Right renal pelvis (tissue), 4 donors: ENCODE results near the gene TLE7. TPM values are rescaled to one million over a fixed set of nuclear protein-coding genes. Genes with fewer than 3 reads are reported as not detected.

Experiments
- DNase-seq, 4 donors: peaks; one replicate each; pipeline ENCODE4 v3.0.0-alpha.2; 2013; ENCODE audit warnings: low read depth in 4 of 4, low spot score in 3 of 4, missing footprints in 1 of 4
- polyA plus RNA-seq, 4 donors: library from polyadenylated mRNA; unstranded; fragments of 120-200 nt; gene quantifications; one replicate each; pipeline ENCODE4 v1.2.1, GENCODE V29; 2013; ENCODE audit not compliant: insufficient read length in 4 of 4

Gene TLE7
- polyA plus RNA-seq, result under 1 TPM in 1 of 4 donors, not detected in 3; 0.04 TPM

DNA sequence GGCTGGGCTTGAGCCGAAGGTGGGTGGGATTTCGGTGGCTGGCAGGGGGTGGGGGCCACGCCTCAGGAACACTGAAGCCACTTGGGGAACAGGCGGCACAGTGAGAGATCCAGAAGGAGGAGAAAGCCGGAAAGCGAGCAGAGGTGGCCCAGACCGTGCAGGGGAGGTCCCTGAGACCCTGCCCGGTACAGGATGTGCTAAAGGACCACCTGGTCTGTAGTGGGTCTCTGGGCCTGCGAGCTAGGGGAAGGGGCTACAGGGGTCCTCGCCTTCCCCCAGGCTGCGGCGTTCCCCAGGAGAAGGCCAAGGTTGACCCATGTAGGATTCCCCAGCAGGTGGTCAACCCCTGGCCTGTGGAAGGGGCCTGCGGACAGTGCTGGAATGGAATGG lies at the start of gene TLE7:
Gene TLE7, minus strand, starts transcription at position 4 of the 390 bp plus-strand sequence. CDS start 8,730 bp downstream, outside the sequence.
- DNase-seq, result no peak

DNA sequence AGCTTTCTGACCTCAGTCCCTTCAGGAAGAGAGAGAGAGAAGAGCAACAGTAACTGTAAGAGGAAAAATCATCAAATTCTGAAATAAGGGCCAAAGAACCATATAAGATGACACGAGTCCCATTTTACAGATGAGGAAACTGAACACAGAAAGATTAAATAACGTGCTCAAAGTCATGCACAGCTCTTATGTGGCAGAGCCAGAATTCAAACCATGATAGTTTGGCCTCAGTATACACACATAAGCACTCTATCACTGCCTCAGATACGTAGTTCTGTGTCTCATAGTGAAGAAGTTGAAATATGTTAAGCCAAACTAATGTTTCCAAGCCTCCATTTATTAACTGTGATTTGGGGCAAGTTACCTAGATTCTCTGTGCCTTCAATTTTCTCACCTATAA lies 49.2 kb upstream of the TLE7 start:
- DNase-seq, result no peak

DNA sequence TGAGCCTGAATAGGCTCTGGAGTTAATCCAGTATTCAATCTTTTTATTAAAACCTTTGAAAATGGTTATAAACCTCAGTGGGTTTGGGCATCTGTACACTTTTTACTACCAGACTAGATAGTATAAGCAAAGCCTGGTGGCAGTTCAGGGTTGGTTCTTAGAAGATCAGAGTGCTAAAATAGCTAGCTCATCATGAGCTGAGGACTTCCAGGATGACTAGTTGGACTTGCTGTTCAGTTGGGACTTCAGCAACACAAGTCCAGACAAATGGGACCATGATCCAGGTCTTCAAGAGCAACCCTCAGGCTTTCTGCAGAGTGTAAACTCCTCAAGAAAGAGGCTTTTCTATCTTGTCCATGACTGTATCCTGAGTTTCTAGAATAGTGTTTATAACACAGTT lies 48.5 kb upstream of the TLE7 start:
- no peak for DNase-seq

DNA sequence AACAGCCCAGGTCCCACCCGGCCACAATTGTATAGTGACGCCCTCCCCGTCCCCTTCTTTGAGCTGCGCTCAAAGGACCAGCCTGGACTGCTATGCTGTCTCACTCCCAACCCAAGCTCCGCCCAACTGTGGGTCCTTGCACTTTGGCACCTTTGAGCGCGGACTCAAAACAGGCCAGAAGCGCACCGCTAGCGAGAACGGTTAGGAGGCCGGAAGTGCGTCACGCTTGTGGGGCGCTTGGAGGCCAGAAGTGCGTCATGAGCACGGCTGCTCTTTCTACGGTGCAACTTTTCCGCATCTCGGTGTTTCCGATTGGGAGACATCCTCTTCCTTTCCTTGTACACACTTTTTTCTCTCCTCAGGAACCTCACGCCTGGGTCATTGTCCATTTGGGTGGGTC lies 47.3 kb upstream of the TLE7 start, which contains the start of gene ZNF19:
Gene ZNF19, minus strand, starts transcription at position 203 of the 400 bp plus-strand sequence. CDS start 7,210 bp downstream, outside the sequence.
- DNase-seq, result no peak

DNA sequence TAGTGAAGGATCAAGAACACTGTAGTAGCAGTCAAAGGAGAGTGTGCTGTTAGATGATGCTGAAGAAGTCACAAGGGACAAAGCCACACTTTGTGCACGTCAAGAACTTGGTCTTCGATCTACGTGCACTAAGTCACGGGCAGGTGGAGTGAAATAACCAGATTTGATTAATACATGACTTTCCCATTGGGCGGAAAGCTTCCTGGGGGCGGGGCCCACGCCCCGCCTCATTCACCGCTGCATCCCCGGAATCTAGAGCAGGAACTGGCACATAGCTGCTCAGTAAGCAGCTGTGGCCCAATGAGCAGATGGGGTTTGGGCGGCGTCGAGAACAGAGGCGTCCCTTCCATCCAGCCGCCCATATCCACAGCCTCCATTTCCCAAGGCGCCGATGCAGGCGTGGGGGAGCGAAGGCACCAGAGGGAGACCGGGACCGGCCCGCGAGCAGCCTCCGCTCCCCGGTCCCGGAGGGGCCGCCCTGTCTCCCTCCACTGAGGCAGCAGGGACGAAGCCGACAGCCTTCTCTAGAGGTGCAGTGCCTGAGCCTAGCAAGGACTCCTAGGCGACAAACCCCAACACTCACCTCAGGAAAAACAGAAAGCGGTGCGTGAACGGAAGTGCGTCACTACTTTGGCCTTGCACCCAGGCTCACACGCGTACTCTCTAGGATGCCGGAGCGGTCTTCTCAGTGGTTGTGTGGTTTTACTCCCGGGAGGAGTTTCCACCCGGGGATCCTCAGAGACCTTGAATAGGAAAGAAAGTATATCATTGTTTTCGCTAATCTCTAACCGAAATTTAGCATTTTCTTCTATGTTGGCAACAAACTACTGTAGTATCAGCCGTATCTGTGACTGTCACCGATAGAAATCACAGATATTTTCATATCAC lies 42.4 kb upstream of the TLE7 start:
- peak; percentile 81 to 86 (median 82) for DNase-seq

DNA sequence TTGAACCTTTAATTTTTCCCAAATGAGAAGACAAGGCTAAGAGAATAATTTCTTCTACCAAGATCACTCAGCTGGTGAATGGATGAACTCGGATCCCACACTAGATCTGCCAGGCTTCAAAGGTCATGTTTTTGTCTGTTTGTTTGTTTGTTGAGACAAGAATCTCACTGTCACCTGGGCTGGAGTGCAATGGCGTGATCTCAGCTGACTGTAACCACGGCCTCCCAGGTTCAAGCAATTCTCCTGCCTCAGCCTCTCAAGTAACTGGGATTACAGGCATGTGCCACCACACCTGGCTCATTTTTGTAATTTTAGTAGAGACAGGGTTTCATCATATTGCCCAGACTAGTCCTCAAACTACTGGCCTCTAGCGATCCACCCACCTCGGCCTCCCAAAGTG lies 40.7 kb upstream of the TLE7 start:
- DNase-seq, result no peak

DNA sequence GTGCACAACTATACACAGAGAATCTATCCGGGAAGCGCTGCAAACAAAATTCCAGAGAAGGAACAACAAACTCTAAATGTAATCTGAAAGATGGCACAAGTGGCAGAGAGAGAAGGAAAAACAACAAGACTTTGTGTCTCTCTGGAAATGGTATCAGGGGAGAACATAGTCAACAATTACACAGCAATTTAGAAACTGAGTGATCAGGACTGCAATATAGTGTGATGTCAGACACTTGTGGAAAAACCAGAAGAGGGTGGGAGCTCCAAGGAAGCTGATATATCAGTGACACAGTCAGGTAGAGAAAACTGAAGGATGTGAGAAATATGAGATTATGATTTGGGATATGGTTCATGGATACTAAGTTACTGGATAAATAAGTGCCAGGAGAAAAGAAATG lies 39.1 kb upstream of the TLE7 start:
- no peak for DNase-seq

DNA sequence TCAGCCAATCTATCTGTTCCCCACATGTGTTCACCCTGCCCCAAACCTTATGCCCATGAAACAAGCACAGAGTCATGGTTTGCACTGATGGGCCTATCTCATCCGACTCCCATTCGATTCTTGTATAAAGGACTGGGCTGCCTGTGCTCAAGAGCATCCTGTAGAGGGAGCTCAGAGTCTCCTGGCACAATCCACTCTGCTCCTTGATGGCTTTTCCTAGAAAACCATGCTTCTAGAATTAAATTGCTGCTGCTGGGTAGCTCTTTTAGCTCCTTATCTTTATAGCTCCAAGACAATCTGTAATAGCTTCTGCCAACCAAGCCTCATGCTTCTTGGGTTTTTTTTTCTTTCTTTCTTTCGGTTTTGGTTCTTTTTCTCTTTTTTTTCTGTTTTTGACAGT lies 37.6 kb upstream of the TLE7 start:
- DNase-seq, result no peak

DNA sequence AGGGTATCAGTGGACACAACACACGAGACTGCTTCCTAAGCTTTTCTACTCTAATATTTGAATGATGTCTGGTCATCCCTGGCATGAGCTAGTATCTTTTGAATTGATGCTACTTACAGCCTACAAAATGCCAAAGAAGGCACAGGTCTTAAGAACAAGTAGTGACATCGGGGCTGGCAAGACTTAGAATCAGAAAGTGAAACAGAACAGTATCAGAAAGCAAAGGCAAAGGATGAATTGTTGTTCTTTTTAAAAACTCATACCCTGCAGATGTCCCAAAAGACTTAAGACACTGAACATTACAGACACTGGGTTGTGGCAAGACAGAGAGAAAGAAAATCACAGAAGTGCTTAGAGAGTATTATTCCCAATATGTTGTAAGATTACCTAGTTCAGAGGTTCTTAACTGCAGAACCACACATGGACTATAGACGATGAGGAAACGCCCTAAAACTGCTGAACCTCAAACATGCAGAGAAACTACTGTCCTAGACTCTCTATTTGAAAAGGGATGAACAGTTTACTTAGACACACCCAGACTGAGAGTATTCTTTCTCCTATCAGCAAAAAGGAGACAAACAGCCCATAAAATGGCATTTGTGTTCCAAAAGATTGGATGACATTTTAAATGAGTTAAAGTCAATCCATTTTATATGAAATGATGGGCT lies 34.7 kb upstream of the TLE7 start:
- no peak for DNase-seq

DNA sequence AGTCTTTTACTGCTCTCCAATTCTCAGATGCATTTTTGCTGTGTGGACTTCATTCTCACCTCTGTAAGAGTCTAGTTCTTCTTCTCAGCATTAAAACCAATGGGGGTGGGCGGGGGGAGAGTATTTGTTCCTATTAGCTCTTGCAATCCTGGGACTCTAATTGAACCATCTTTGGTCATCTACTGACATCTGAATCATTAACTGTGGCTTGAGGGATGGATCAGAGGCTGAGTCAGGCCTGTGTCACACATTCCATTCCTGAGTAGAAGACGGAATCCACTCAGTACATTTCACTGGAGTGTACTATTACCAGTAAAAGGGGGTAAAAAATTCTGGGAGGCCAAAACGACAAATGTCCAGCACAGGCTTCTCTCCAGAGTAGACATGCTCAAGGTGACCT lies 33.0 kb upstream of the TLE7 start:
- DNase-seq, result no peak

DNA sequence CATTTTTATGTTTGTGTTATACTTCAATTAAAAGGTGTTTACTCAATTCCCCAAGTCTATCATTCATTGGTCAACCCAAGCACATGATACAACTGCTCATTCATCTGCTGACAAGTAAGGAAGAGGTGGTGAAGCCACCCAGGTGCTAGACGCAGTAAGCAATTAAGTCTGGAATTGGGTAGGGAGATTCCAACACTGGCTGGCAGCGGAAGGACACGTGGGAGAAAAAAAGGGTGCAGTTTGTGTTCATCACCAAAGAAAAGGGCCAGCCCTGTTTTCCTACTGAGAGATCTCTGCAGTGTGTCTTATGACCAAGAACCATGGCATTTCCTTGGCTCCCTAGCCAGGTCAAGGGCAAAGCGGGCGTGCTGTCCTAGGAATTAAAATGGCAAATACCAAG lies 32.0 kb upstream of the TLE7 start:
- no peak for DNase-seq

DNA sequence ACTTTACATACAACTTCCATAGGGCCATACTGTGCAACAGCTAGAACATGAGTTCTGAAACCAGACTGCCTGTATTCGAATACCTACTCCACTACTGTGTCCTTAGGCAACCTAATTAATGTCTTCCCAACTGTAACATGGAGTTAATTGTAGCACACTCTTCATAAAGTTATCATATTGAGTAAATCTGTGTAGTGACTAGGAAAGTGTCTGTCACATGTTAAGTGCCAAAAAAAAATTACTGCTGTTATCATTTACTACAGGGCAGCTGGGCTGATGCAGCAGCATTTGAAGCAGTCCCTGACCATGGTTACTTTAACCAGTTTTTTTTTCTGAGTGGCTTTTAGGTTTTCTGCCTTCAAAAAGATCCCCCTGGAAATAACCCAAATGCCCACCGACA lies 31.1 kb upstream of the TLE7 start:
- no peak for DNase-seq

DNA sequence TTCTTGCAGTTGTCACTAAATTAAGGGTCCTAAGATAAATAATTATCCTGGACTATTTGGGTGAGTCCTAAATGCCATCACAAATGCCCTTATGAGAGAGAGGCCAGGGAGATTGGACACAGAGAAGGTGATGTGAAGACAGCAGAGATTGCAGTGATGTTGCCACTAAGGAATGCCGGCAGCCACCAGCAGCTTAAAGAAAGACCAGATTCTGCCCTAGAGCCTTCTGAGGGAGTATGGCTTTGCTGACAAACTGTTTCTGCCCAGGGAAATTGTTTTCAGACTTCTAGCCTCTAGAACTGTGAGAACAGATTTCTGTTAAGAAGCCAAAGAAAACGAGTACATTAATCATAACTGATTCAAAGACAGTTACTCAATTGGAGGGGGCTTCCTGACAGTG lies 30.2 kb upstream of the TLE7 start:
- no peak for DNase-seq

DNA sequence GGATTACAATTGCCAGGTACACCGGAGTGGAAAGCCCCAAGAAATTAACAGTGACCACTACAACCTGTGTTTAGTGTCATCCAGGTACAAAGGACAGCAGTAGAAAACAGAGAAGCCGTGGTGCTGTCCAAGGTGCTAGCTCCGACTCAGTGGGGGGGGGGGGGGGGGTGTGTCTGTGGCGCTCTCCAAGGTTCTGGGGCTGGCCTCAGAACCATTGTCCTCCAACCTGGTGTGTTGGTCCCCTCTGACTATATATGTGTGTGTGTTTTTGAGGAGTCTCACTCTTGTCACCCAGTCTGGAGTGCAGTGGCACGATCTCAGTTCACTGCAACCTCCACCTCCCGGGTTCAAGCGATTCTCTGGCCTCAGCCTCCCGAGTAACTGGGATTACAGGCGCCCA lies 26.0 kb upstream of the TLE7 start:
- DNase-seq, result peak in 1 of 4 donors; percentile 51

DNA sequence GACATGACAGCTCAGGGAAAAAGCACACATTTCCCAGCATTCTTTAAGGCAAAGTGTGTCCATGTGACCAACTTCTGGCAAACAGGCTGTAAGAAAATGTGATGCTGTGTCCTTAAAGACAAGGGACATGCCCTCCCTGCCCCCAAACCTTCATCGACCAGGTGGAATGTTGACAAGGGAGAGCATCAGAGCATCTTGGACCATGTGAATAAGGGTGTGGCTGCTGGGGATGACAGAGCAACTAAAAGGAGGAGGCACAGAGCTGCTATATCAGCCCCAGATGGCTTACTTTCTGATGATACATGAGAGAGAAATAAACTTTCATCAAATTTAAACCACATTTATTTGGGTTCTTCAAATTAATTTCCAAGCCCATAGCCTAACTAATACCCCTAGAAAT lies 22.4 kb upstream of the TLE7 start:
- no peak for DNase-seq

DNA sequence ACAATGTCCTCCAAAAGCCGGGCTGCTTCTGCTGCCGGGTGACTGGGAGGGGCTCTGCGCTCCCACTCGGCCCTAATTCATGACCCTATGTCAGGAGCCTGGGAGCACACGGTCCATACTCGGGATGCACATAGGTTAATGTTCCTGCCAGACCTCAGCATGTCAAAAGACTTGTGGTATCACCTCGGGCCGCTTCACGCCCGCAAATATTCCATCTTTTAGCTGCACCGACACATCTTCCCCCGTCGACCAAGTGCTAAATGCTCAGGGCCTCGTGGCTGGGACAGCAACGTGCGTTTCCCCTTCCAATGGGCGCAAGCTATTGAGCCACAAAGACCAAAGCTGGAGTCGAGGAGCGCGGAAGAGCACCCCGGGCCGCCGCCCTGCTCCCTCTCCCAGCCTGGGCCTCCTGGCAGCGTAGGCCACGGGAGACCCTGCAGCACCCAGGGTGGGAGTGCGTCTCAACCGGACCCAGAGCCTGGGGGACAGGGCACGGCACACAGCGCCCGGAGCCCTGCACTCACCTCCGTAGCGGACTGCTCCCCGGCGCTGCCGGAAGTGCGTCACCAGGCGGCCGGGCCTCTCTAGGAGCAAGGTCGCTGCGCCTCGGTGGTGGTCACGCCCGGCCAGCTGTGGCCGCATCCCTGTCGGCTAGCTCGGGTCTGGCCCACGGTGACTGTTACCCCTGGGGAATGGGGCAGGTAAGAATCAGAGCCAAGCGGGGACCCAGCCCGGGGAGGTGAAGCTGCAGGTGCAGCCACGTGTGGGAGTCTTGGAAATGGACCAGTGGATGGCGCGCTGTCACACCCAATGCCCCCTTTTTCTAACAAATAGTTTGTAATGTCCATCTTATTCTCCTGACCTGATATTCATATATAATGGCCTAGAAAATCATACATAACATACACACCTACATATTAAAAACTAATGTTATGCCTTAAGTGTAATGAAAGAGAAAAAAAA lies 20.1 kb upstream of the TLE7 start, which contains the start of gene ZNF23:
Gene ZNF23, minus strand, starts transcription at position 562 of the 963 bp plus-strand sequence. CDS start 5,451 bp downstream, outside the sequence.
- DNase-seq, result peak; percentile 66 to 81 (median 72)

DNA sequence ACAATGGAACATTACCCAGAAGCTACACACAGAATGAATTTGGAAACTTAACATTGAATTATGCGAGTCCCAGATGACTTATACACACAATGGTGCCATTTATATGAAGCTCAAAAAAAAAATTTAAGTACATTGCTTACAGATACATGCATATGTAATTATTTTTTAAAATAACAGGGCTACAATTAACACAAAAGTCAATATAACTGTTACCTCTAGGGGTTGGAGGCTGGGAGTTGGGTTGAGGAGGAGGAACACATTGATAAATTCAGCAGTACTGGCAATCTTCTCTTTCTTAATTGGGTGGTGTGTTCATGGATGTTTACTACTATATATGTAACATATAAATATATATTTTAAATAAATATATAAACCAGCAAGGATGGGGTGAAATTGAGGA lies 19.1 kb upstream of the TLE7 start:
- DNase-seq, result no peak

DNA sequence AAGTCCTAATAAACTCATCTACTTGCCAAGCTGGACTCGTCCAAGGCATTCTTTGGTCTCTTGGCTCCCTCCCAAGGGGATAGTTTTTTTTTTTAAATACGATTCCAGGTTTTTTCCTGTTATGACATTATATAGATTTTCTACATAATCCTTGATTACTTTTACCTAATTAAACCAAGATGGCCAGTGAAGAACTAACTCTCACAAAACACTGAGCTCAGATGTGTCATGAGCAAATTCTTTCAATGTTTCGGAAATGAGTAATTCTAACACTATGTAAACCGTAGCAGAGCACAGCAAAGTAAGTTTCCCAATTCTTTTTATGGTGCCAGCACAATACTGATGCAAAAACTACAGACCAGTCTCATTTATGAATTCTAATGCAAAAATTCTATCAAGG lies 18.4 kb upstream of the TLE7 start:
- DNase-seq, result no peak

DNA sequence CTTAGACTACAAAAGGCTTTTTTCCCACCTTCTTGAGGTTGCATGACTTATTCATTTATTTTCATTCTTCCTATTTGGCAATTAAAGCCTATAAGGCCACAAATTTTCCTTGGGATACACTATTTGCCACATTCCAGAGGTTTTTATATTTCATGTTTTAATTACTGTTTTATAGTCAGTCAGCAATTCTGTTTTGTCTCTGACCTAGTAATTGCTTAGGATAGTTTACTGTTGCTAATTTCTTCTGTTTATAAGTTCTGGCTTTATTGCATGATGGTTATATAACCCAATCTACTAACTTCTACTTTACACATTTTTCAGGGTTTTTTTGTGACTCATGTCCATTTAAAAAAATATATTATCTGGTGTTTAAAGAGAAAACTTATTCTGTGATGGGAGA lies 17.7 kb upstream of the TLE7 start:
- no peak for DNase-seq

DNA sequence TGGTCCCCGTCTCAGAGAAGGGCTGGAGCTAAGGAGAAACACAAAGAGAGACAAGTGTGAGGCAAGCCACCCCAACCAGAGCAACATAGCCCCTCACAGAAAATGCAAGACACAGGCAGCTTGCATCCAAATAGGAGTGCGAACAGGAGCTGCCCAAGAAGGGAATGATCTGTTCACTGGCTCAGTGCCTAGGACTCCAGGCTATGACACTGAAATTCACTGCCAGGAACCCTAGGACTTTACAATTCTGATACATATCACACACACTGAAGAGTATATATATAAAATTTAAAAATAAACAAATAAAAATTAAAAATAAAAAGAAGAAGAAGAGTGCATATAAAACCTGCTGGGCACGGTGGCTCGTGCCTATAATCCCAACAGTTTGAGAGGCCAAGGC lies 14.9 kb upstream of the TLE7 start:
- no peak for DNase-seq

DNA sequence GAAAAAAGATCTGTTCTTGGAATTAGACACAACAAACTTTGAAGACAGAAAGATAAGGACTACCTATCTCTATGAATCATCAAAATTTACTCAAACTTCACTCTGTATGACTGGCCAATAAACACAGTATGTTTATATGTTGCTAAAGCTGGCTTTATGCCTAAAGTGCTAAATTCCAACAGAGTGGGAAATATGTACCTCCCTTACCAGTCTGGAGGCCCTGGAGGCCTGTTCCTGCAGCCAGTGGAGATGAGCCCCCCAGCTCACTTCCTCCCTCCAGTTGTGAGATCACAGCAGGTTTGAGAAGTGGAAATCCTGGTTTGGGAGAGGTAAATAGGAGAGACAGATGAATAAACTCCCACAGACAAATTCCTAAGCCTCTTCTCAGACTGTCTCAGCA lies 11.2 kb upstream of the TLE7 start:
- no peak for DNase-seq
